Stimulated activated CD8-positive, alpha-beta memory T cell treated with anti-CD3 and anti-CD28 coated beads, Interleukin-2, amount 100 ng/mL, for 1 hour (primary cell): ENCODE measurements around the gene RAB27A.
A peak's percentile ranks its signal among the peaks of the same experiment; 100 is the strongest.

Experiments used
- DNase-seq, 2 donors: peaks; one replicate each; pipeline ENCODE4 v3.0.0-alpha.2; 2020; ENCODE audit warnings: low read depth in 2 of 2

Gene RAB27A

DNA sequence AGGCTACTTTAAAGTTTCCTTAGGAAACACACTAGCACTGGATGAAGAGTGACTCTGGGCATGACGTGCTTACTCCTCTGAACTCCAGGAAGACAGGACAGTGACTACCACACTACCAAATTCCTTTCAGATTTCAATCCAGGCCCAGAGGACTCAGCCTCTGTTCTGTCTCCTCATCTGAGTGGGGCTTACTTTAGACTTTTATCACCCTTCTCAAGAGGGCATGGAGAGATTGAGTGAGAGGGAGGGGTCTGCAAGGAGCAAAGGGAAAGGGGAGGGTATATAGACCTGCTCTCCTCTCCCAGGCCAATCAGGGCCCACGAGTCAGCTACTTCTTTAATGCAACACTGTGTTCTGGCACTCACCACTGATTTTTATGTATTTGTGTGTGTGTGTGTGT lies 63.5 kb downstream of the RAB27A start:
- no peak for DNase-seq

DNA sequence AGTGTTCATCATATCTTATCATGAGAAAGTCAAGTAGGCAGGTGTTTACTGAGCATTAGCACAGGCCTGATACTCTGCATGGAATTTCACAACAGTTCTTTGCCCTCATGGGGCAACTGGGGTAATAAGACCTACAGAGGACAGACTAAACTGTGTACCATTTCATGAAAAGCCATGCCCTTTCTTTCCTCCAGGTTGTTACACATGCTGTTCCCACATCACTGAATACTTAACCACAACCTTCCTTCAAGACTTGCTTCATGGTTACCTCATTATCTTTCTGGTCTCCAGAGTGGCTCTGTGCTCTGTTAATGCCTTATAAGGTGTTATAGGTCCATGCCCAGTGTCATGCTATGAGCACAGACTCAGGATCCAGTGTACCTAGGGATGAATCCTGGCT lies 64.7 kb downstream of the RAB27A start:
- no peak for DNase-seq

DNA sequence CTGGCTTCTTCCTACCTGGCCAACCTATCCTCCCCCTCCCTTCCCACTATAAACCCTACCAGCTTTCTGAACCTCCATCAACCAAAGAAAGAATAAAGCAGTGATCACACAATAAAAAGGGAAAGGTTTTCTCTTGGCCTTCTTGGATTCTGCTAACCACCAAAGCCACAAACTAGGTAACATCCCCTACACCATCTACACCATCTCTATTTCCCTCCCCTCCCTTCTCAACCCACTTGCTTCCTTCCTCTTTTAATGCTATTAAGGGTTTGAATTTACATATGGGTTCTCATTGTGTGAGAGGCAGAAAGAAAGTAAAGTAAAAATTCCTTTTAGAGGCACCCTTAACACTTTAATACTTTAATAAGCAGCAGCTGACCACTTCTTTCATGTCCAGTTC lies 67.0 kb downstream of the RAB27A start:
- no peak for DNase-seq

DNA sequence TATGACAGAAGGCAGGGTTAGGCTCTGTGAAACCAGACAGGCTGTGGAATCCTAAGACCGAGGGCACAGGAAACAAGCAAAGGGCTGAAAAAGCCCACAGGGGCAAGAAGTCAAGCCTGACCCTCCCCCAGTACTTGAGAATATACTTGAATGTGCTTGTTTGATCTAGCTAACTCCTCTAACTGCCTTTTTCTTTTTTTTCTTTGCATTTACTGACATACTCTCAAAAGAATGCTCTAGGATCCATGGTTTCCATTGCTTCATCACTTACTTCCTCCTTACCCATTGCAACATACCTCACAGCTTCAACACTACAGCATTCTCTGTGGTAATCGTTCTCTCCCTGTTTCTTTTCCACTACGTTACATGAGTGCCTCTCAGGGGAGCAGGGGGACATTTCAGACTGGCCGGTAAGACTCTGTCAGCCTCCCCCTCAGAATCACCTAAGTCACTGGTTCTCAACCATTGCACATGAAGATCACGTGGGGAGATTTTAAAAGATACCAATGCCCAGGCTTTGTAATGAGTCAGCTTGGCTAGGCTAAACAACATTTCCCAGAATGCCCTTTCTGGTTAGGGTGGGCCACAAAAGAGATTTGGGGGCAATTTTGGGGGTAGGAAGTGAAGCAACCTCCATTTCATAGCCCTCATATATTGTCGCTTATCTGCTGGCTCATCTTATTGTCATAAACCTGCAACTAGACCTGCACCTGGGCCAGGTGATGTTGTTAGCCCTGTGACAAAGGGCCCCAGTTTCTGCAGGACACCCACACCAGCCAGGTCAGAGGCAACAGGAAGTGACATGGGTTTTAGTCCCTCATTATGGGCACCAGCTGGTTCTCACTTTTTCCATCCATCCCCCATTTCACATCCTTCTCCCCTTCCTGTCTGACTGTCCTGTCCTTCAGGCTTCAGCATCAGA lies 68.3 kb downstream of the RAB27A start:
- peak in 1 of 2 donors; percentile 6 for DNase-seq

DNA sequence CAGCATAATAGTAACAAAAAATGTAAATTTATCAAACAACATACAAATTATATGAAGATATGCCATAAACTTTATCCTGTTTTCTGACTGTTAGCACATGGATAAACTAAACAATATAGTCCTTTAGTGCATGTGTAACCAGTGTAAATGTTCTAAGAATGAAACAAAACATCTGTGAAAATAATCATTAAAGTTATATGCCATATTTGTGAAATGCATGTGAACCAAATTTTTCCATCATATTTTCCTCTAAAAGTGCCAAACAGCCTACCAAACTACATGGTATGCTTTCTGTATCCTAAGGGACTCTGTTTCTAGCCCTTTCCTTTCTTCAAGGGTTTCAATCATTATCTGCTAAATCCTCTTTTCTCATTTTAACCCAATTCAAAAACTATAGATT lies 69.0 kb downstream of the RAB27A start:
- no peak for DNase-seq

DNA sequence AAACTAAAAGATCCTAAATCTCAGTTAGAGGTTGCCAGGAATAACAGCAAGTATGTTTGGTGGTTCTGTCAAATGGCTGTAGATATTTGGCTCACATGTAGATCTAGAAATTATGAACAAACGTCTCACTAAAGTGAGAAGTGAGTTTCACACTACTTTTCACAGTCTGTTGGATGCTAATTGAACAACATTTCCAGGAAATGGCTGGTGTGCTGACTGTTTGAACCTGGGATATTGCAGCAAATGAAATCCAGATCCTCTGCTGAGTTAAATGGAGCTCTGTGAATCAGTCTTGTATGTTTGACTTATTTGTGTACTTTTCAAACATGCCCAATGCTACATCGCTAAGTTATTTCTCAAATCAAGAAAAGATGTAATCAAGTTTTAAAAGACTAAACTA lies 71.6 kb downstream of the RAB27A start:
- no peak for DNase-seq

DNA sequence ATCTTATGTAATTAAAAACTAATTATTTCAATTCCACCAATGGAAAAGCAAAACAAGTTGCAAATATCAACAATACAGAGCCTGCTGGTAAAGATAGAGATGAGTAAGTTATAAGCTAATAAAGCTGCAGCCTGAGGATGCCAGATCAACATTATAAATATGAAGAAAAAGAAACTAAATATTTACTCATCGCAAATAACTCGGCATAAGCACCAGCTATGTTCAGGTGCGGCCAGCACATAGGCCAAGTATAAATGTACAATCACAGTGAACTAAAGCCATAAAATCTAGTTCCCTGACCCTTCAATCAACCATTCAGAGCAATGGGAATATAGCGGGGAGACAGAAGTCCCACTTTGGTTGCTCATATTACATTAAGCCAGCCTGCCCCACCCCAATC lies 85.1 kb downstream of the RAB27A start:
- no peak for DNase-seq

DNA sequence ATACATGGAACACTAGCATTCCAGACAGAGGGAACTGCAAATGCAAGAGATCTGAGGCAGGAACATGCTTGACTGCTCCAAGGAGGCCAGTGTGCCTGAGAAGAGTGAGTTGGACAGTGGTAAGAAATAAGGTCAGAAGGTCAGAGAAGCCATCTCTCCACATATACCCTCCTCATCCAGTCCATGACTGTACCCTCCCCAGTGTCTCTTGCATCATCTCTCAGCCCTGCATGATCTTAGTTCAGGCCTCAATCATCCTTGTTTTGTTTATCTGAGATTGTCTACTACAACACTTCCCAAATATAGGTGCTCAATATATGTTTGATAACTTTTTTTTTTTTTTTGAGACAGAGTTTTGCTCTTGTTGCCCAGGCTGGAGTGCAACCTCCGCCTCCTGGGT lies 87.4 kb downstream of the RAB27A start:
- no peak for DNase-seq

DNA sequence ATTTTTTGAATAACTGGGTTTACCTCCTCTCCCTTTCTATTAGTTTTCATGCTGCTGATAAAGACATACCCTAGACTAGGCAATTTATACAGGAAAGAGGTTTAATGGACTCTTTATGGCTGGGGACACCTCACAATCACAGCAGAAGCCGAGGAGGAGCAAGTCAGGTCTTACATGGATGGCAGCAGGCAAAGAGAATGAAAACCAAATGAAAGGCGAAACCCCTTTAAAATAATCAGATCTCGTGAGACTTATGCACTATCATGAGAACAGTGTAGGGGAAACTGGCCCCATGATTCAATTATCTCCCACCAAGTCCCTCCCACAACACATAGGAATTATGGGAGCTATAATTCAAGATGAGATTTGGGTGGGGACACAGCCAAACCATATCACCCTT lies 90.9 kb downstream of the RAB27A start:
- DNase-seq, result no peak

DNA sequence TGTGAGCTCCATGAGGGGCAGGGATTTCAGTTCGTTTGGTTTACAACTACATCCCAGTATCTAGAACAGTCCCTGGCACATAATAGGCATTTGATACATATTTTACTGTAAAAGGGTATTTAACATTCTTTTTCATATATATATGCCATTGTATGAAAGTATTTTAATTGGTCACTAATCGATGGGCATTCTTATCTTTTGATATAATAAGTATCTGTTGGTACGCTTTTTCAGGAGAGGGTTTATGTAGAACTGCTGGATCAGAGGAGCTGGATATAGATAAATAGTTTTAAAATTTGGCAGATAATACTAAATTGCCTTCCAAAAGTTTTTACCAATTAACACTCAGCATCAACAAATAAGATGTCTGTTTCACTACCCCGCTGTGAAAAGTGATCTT lies 91.9 kb downstream of the RAB27A start:
- no peak for DNase-seq

DNA sequence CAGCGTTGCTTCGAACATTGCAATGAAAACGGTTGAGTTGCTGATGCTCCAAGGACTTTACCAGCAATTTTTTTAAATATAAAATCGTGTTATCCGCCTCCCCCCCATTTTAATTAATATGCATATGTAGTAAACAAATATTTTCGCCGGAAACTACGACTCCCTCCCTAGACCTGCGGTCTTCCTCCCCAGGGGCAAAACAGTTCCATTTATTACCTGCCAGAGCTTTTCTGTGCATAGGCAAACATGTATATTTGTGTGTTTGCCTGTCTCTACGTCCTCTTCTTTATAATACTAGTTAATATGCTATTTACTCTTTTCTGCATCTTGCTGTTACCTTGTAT lies 92.3 kb downstream of the RAB27A start:
- DNase-seq, result no peak

DNA sequence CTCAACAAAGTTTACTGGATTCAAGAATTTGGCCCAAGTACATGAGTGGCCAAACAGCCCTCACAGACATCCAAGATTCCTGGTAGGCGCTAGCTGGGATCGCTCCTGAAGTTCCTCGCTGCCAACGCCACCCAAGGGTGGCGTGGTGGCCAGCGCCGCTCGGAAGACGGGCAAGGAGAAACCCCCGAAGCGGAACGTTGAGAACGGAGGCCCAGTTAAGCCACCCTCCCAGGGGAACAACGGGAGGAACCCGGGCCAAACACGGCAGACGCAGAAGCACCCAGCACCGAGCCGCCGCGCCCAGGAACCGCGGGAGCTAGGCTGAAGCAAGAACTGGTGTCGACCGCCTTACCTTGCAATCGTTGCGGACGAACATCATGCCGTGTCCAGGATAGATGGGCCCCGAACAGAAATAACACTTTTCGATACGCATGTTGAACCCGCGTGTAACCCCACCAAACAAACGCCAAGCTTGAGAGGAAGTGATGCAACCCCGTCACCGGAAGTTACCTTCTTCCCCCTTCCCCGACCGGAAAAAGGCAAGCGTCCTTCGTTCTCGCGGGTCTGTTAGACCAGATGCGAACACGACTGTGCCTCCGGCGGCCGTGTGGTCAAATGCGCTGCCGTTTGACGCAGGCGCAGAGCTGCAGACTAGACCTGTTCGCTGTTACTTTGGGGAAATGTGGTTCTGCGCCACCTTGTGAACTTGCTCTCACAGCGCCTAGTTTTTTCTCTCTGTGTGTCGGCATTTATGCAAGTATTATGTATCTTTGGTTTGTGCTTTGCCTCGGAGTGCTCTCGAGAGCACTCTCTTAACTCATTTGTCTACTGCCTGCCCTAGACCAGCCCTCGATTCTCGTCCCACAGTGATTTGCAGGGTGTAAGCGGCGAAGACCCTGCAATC lies 92.9 kb downstream of the RAB27A start, which contains the start of gene RSL24D1:
Gene RSL24D1 (minus strand): TSS at position 484 of the 904 bp plus-strand sequence. CDS start 51 bp downstream, at position 433.
- DNase-seq, result peak; percentile 89 to 92

DNA sequence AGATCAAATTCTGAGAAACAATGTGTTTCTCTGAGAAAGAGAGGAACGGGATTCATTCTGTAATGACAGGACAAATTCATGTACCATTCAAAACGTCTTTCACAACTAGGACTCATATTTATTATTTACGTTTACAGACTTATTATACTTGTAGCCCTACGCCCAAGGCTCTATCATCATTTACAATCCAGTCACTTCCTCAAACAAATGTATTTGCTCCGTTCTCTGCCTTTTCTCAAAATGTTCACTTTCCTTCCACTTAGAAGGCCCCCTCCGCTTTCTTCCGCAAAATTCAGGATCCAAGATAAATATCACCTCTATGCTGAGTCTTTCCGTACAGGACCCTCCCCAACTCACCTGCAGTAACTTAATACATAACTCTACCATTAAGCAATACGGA lies 93.6 kb downstream of the RAB27A start:
- no peak for DNase-seq

DNA sequence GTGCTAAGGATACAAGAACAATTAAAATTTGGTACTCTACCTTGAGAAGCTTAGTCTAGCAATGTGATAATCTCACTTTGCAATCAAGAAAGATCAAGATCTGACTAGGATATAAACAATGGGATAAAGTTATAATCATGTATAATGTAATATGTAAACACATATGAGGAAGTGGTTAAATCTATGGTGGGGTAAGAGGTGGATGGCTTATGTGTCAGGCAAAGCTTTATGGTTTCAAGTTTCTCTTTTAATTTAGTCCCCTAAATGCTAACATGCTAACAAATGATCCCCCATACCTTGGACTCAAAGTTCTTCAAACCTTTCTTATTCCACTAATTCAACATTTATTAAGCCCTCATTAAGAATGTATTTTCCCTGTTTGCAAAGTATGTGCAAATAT lies 95.4 kb downstream of the RAB27A start:
- no peak for DNase-seq

DNA sequence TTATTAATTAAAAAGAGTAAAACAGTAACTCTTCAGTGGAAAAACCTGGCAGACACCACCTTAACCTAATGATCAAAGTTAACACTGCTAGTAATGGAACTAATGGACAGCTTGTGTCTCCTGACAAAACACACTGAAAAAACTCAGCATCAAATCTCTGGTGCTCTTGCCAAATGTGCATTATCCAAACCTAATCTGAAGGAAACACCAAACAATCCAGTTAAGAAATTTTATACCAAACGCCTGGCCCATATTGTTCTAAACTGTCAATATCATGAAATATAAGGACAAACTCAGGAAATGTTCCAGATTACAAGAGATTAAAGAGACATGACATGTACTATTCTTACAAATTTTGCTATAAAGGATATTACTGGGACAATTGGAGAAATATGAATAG lies 103.3 kb downstream of the RAB27A start:
- DNase-seq, result no peak

DNA sequence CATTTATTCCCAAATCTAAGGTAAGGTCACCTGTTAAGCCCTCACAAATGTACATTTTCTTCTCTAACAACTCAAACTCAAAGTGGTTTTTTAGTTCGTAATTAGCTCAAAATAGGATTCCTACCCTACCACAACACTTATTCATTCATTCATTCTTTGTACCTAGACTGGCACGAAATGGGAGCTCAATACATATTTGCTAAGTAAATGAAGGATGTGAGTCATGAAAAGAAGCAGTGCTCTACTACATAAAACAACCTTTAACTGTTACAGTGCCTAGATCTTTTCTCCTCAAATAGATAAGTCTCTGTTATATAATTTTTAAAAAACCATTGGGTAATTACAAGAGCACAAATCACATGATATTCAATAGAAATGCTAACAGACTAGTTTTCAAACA lies 105.9 kb downstream of the RAB27A start:
- no peak for DNase-seq

DNA sequence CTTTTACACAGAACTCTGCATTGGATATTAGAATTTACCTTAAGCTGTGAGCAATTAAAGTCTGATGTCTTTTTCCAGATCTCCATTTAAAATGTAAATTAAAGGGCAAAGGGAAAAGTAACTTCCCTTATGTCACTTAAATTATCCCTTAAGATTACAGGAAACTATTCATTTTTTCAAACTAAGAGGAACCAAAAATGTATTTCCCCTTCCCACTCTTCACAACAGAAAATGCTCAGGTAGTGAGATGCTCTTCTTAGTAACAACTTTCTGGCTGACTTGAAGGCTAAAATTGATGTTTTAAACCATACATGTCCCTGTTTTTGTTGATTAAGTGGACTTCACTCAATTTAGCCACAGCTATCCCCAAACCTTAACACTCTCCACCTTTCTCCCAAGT lies 110.5 kb downstream of the RAB27A start:
- no peak for DNase-seq

DNA sequence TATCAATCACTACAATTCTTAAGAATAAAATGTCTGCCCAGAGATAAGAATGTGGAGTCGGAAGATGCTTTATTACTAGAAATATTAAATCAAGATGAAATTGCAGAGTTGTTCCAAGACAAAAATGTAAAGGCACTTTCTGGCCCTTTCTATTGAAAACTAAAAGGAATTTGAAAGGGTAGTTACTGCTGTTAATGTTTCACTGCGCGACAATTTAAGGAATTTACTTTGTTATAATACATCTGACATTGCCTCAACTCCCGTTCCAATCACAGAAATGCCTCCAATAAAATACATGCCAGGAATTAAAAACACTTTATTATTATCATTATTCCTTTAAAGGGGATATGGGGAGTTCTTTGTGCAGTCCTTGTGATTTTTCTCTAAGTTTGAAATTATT lies 119.3 kb downstream of the RAB27A start:
- DNase-seq, result no peak

DNA sequence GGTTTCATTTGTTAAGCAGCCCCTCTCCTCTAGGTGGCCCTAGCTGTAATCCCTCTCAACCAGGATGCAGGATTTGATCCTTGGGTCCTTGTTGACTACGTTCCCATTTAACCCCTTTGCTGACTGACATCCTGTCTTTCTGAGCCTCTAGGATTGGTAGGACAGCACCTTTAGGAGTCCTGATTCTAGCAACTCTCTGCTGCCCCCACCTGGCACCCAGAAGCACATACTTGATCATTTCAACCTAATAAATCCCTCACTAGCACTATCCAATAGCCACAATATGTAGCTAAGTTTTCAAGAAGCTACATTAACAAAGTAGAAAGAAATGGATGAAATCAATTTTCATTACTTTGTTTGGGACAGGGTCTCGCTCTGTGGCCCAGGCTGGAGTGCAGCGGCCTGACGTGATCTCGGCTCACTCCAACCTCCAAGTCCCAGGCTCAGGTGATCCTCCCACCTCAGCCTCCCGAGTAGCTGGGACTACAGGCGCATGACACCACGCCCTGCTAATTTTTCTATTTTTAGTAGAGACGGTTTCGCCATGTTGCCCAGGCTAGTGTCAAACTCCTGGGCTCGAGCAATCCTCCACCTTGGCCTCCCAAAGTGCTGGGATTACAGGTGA lies 121.2 kb downstream of the RAB27A start:
- DNase-seq, result peak; percentile 1 to 15

DNA sequence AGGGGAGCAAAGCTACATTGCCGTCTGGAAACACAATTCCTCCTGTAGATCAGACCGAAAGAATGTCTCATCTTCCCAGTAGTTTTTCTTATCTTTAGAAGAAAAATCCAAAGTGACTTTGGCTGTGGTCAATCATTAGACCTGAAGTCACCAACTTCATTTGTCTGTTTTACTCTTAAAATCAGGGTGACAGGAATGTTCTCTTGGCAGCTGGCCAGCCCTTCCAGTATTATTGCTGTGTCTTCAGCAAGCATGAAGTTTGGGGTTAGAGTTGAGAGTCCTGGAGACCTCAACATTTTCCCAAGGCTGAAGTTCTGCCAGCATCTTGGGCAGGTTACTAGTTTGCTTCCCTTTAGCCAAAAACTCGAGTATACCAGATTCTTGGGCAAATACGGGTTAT lies 125.3 kb downstream of the RAB27A start:
- DNase-seq, result no peak
